ENCODE measurements around the gene HACD2. TPM values are rescaled to one million over a fixed set of nuclear protein-coding genes. Genes with fewer than 3 reads are reported as not detected.

HACD2 gene
- total and polyA plus RNA-seq, 2 donors (not counting 3 experiments of a cell fraction or from before 2014, with no cell fraction given) = 17.0 to 20.9 TPM

GRCh38 chr3:123505820-123506219 is 79.0 kb downstream of the HACD2 start:
- no peak overlapping the region for H3K4me3 ChIP-seq (replicated peaks in 1 of 3; ENCODE audit: insufficient read depth in 1 of 3, low read depth in 1 of 3, low read length in 3 of 3)
- TF ChIP-seq EZH2 (IDR thresholded peaks at IDR 0.05; ENCODE audit: borderline replicate concordance, low read depth, low read length, severe bottlenecking) (no peak), JUN (IDR thresholded peaks at IDR 0.05; ENCODE audit: borderline replicate concordance, insufficient read depth, insufficient read length, low read depth) (no peak), POLR2A (IDR thresholded peaks at IDR 0.05; ENCODE audit: low read depth, low read length) (no peak), MAX (IDR thresholded peaks at IDR 0.05; ENCODE audit: insufficient read depth, insufficient read length) (no peak), GATA2 (IDR thresholded peaks at IDR 0.05; ENCODE audit: insufficient read depth, insufficient read length, low read depth, low read length) (no peak), POLR2AphosphoS5 (IDR thresholded peaks at IDR 0.05; ENCODE audit: insufficient read depth, low read depth, low read length) (no peak), FOS (IDR thresholded peaks at IDR 0.05; ENCODE audit: borderline replicate concordance, insufficient read depth, low read length) (no peak), CTCF (IDR thresholded peaks at IDR 0.05; ENCODE audit: extremely low read depth in 1 of 2, insufficient read depth in 1 of 2, low read depth in 1 of 2, low read length in 2 of 2) (no peak), MYC (IDR thresholded peaks at IDR 0.05; ENCODE audit: low read depth, low read length) (no peak)
- FAIRE-seq = no peak
- no peak overlapping the region for H3K4me2 ChIP-seq (ENCODE audit: insufficient read depth, low read length)
- no peak overlapping the region for H2AFZ ChIP-seq (ENCODE audit: low read depth, low read length)
- no peaks in the 10 kb centered on the region for H3K36me3 ChIP-seq (ENCODE audit: control insufficient read depth in 2 of 2, extremely low read depth in 1 of 2, insufficient read depth in 2 of 2, low read length in 2 of 2)
- ChIA-PET POLR2A (no interaction called here), CTCF (interaction anchor here (1.9 kb wide), 1 partner anchor 16 kb away, joined by 5 read pairs; no protein-coding TSS in a partner anchor)
- H3K9me1 ChIP-seq (replicated peaks; ENCODE audit: control insufficient read depth, extremely low read depth, insufficient read depth, low read length) = no peaks in the 10 kb centered on the region
- no peaks in the 10 kb centered on the region for H3K4me1 ChIP-seq (ENCODE audit: control insufficient read depth, extremely low read depth, insufficient read depth, low read length)
- intact Hi-C loops (cut with micrococcal nuclease) = no loop called here
- dilution Hi-C loops (cut with MboI; ENCODE audit: extremely low pct_ligation_motif_present, low sequenced_read_pairs) = no loop called here
- no peaks in the 10 kb centered on the region for H3K9me3 ChIP-seq (replicated peaks; ENCODE audit: control insufficient read depth, insufficient read depth, low read length)
- no peaks in the 10 kb centered on the region for H3K79me2 ChIP-seq (ENCODE audit: control insufficient read depth, insufficient read depth, low read length)
- no peaks in the 10 kb centered on the region for H3K27me3 ChIP-seq (ENCODE audit: control insufficient read depth in 2 of 2, insufficient read depth in 2 of 2, low read length in 2 of 2)
- no peak for DNase-seq (ENCODE audit: low read depth, low spot score)
- no peak overlapping the region for H3K9ac ChIP-seq (replicated peaks; ENCODE audit: extremely low read depth, insufficient read depth, low read length)
- BruUV-seq (replicated peaks) = no TSS peak
- H3K27ac ChIP-seq (ENCODE audit: insufficient read depth, low read depth, low read length) = no peak overlapping the region
- H4K20me1 ChIP-seq (replicated peaks; ENCODE audit: control insufficient read depth, extremely low read depth, insufficient read depth, low read length) = no peaks in the 10 kb centered on the region

Measured in endothelial cell of umbilical vein (primary cell).